HG03432 (cell line): Measurements from ENCODE around the gene NUP85.
"Not testable (repeated sequence)": the region's sequence is repeated elsewhere in the genome, so short reads cannot be mapped to it uniquely, and the experiment has no call there.

Experiments used
- ATAC-seq: cut with Tn5 transposase; IDR thresholded peaks from one replicate; pipeline ENCODE4 v1.9.1; 2021; ENCODE audit warnings: mild to moderate bottlenecking, moderate library complexity; ENCODE audit not compliant: unreplicated experiment

The NUP85 gene

DNA sequence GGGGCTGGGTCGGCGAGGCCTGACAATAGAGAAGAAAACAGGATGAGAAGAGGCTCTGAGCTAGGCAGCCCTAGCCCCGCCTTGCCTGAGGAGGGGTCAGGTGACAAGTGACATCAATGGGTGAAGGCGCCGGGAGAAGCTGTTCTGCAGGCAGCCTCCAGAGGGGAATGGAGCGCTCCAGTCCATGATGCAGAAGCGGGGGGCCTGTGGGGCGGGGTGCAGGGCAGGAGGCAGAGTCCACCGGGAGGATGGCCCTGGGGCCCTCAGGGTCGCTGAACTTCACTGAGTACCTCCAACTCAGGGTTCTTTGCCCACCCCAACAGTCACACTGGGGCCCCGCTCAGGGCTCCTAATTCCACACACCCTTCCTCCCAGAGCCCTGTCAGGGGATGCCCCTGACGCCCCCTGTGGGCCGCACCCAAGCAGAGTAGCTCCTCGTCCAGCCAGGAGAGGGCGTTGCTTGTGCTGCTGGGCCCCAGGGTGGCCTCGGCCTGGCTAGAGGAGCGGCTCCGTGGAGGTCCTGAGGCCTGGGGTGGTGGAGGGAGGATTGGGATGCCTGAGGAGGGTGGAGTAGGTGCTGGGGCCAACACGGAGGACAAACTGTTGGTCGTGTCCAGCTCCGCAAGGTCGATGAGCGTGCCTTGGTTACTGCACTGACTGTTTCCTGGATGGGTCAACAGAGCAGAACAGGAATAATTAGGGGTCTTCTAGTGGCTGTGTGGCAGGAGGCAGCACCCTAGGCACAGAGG lies 35.1 kb downstream of the NUP85 start:
- ATAC-seq: no peak

DNA sequence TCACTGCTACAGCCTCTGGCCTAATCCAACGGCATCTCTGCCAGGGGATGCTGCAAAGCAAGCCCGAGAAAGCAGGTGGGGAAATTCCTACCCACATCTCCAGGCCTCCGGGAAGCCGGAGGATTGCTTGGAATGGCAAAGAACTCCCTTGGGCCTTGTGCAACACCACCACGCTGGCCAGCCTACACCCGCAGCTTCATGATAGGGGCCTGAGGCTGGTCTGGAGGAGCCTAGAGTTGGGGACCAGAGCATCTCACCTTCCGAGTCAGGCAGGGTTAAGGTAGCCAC lies 35.6 kb downstream of the NUP85 start:
- ATAC-seq: no peak

DNA sequence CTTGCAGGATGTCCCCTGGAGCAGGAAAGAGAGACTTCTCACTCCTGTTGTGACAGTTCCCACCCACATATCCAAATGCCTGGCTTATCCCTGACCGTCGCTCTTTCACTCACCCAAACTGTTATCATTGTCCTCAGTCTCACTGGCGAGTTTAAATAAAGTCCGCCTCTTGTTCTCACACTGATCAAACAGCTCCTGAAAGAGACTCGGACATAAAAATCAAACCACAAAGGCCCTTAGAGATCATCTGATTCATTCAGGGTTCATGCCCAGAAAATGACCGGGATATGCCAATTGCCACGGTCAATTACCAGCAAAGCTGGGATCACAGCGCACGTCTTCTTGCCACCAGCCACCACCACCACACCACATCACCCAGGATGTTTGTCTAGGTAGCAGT lies 36.0 kb downstream of the NUP85 start:
- no peak for ATAC-seq

DNA sequence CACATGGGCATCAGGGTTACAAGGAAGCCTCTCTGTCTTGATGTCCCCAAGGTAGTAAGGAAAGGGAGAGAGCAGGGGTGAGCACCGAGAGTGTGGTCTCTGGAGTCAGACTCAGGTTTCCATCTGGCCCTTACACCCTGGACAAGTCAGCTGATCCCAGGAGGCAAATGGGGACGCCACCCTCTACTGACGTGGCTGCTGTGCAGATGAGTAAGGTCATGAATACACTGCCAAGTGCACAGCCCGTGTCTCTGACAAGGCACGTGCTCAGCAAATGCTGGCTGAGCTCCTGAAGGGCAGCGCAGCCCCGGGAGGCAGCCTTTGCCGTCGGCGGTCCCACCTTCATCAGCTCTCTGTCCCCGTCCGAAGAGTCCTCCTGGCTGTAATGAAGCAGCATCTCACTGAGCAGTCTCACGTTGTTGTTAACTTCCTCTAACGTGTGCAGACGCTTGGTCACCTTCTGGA lies 36.5 kb downstream of the NUP85 start:
- no peak for ATAC-seq

DNA sequence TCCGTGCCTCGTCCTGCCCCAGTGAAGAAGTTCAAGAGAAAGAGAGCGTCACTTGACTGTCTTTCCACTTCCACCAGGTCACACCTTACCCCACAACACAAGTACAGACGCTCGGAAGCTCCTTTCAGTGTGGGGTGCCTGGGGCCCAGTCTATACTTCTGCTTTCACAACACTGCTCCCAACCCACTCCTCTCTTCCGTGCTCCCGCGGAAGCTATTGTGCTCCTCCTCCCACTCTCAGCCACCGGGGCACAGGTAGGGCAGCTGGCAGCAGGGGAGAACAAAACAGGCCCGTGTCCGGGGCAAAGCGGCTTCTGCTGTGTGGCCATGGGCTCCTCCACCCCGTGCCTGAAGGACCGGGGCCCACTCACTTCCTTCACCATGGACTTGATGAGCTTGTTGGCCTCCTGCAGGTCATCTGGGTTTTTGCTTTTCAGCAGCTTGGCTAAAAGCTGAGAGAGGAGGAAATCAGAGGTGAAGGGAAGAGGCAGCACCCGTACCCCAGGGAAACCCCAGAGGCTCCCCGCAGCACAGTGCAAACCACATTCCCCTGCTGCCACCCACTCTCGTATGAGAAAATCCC lies 37.1 kb downstream of the NUP85 start:
- ATAC-seq: no peak

DNA sequence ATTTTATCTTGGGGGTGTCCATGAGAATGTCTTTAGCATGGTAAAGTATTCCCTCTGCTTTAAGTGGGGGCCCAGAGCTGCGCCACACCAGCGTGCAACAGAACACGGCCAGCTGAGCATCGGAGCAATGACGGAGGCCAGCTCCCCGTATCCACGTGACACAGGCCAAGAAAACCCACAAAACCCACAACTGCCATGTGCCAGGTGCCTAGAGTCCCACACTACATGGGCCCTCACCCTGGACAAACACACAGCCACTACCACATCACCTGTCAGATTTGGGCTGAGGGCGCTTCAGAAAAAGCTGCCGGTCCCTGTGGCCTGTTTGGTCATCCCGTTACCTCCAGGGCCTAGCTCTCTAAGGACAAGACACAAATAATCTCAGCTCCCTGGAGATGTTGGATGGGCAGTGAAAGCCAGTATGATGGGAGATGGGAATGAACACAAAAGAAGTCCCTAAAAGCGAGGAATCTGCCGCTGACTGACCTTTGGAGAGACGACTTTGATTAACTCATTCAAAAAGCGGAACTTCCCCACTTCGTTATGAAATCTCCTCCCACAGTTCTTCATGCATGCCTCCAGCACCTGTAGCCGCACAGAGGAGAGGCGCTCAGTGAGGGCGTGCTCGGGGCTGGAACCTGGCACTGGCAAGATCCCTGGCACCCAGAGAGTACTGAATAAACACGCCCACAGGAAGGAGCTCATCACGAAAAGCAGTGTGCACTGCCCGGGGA lies 38.8 kb downstream of the NUP85 start:
- ATAC-seq: no peak

DNA sequence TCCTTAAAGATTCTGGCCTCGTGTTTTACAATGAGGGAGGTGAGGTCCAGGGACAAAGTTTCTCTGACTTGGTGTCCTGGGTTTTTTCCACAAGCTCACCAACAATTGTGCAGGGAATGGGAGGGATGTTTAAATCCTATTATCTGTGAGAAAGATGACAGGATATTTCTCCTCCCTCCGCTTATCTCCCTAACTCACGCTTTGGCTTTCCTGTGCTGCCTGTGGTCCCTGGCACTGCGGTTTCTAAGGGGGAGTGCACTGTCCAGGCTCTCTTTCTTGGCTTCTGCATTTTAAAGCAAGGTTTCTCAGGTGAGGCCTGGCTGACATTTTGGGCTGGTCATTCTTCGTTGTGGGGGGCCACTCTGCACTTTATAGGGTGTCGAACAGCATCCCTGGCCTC lies 39.5 kb downstream of the NUP85 start:
- no peak for ATAC-seq

DNA sequence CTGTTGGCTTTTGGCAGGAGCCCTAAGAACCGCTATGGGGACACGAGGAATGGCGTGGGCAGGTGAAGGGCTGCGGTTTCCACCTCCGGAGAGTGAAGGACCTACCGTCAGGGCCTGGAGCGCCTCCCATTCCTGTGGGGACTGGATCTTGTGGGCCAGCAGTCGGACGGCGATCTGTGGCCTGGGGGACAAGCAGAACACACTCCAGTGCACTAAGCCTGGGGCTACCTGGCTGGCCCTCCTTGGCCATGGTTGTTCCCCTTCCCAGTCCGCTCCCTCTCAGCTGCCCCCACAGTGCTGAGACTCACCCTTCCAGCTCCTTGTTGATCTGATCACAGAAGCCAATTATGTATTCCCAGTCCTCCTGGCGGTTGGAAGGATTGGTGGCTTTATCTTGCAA lies 40.9 kb downstream of the NUP85 start:
- ATAC-seq: no peak

DNA sequence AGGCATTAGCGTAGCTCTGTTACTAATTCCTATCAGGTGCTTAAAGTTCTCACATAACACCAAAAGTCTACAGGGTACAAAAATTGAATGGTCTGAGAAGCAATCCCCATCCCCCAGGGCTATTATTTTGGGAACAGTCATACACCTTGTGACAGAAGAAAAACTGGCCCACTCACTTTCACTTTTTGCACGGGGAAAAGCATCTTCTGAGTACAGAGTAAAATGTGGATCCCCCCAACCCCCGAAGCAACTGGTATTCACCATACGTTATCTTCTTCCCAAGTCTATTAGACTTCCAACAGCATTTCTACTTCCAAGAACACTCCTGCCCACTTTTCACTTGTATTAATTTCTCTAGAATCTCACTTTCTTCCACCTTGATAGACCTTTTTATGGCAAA lies 44.1 kb downstream of the NUP85 start:
- ATAC-seq: no peak

DNA sequence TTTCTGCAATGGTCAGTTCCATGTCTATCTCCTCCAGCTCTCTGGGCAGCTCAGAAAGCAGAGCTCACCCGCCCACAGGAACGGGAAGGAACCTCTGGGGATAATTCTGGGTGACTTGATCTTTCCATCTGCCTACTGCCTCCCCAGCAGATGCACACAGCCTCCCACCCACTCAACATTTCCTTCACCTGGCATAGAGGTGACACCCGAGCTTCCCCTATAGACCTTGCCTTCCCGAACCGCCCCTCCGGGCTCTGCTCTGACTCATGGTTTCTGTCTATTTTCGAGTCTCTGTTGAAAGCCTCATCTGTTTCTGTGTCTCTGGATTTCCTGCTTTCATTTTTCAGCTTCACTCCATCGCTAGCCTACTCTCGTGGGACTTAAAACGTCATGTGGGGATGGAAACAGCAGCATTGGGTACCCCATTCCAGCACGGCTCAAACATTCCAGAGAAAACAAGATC lies 44.6 kb downstream of the NUP85 start:
- ATAC-seq: peak; percentile 89

DNA sequence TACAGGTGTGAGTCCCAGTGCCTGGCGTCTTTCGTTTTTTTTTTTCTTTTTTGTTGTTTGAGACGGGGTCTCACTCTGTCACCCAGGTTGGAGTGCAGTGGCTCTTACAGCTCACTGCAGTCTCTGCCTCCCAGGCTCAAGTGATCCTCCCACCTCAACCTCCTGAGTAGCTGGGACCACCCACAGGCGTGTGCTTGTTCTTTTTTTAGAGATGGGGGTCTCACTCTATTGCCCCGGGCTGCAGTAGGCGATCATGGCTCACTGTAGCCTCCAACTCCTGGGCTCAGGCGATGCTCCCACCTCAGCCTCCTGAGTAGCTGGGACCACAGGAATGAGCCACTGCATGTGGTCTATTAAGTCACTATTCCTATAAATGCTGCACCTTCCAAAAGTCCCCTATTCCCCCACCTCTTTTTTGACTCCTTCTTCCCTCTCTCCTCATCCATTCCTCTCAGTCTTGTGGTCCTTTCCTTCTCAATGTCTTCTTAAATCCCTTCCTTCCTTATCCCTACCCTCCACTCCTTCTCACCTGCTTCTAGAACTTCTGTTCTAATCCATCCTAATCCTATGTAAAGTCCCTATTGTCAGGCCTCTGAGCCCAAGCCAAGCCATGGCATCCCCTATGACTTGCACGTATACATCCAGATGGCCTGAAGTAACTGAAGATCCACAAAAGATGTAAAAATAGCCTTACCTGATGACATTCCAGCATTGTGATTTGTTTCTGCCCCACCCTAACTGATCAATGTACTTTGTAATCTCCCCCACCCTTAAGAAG lies 46.7 kb downstream of the NUP85 start:
- no peak for ATAC-seq

DNA sequence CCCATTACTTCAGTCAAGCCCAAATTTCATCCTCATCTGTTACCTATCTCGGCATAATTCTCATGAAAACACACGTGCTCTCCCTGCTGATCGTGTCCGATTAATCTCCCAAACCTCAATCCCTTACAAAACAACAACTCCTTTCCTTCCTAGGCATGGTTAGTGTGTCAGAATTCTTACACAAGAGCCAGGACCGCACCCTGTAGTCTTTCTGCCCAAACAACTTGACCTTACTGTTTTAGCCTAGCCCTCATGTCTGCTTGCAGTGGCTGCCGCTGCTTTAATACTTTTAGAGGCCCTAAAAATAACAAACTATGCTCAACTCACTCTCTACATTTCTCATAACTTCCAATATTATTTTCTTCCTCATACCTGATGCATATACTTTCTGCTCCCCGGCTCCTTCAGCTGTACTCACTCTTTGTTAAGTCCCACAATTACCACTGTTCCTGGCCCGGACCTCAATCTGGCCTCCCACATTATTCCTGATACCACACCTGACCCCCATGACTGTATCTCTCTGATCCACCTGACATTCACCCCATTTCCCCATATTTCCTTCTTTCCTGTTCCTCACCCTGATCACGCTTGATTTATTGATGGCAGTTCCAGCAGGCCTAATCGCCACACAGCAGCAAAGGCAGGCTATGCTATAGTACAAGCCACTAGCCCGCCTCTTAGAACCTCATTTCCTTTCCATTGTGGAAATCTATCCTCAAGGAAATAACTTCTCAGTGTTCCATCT lies 50.6 kb downstream of the NUP85 start:
- not testable (repeated sequence) for ATAC-seq

DNA sequence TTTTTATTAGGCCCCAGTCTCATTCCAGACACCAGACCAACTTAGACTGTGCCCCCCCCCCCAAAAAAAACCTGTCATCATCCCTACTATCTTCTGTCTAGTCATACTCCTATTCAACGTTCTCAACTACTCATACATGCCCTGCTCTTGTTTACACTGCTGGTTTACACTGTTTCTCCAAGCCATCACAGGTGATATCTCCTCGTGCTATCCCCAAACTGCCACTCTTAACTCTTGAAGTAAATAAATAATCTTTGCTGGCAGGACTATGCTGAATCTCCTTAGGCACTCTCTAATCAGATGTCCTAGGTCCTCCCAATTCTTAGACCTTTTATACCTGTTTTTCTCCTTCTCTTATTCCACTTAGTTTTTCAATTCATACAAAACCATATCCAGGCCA lies 51.7 kb downstream of the NUP85 start:
- not testable (repeated sequence) for ATAC-seq

DNA sequence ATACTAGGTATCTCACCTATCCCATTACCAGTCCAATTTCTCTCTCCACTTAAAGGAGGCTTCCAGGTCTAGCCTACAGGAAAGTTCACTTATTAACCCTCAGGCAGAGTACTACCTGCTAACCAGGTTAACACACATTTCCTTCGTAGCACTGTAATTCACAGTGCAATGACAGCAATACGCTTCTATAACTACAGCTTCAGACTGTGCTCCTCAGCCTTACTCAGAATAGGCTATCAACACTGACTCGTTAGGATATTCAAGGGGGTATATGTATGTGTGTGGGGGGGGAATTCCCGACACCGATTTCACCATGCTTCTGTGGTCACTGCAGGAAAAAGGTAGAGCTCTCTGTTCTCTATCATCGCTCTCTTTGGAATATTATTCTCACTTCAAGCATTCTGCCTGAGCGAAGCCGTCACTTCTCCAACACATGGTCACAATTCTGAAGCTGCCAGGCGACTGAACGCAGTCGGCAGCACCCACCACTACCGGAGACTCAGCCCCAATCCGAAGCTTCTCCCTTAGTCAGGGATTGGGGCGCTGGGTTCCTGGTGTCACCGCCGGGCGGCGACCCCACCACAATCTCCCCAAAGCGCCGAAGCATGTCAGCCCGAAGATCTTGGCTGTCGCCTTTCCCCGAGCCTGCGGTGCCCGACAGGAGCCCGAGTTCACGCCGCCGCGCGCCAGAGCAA lies 55.3 kb downstream of the NUP85 start:
- ATAC-seq: peak; percentile 20

DNA sequence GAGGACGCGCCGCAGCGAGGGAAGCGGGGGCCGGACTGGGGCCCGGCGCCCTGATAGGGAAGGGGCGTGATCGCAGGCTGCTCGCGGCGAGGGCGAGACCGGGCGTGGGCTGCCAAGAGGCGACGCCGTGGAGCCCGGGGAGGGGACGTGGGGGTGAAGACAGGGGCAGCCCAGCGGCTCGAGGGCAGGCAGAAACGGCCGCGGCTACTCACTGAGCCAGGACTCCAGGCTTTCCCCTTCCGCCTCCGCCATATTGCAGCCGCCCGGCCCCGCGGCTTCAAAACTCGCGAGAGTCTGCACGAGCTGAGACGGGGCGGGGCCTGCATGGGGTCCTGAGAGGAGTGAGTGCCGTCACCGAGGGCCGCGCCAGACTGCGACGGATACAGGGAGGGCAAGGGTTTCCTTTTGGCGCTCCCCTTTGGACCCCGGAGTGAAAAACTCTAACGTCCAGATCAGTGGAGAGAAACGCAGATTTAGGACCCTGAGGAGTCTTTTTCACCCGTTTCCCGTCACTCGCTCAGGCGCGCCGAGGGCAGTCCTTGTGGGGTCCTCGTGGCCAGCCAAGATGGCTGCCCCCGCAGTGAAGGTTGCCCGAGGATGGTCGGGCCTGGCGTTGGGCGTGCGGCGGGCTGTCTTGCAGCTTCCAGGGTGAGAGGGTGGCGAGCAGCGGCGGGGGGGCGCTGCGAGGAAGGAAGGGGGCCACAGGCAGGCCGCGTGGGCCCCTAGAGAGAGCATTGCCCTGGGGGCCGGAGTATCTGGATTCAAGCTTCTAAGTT lies 56.0 kb downstream of the NUP85 start, which contains the start of the genes GGA3 and MRPS7:
Gene GGA3, minus strand, starts transcription at position 271 of the 776 bp plus-strand sequence. Its CDS starts 19 bp downstream, at position 252.
Gene MRPS7, plus strand, starts transcription at position 544 of the 776 bp plus-strand sequence. Its CDS starts 22 bp downstream, at position 566.
- ATAC-seq: peak; percentile 91

DNA sequence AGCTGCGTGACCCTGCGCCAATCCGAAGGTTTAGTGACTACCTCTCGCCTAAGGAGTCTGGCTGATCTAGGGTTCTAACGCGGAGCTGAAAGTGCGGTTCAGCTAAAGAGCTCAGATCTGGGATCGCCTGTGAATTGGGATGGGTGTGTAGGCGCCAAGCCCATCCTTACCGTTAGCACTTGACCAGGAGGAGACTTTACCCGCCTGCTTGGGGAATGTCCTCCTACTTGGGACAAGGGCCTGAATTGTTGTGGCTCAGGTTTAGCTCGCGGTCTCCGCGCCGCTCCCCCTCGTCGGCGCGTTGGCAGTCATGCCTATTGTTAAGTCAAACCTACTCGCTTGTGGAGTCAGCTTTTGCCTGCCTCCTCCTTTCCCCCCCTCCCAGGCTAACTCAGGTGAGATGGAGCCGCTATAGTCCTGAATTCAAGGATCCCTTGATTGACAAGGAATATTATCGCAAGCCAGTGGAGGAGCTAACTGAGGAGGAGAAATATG lies 56.7 kb downstream of the NUP85 start:
- ATAC-seq: no peak

DNA sequence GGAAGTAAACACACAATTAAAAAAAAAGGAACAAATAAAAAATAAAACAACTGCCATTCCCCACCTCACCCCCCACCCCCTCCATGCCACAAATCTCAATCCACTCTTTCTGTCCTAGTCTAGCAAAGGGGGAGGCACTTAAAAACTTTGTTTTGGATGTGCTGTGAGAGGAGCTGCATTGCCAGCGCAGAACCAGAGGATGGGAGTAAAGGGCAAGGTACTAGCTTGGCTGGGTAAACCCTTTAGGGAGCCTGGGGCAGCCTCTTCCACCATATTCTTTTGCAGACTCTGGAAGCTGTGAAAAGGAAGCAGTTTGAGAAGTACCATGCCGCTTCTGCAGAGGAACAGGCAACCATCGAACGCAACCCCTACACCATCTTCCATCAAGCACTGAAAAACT lies 57.6 kb downstream of the NUP85 start:
- no peak for ATAC-seq

DNA sequence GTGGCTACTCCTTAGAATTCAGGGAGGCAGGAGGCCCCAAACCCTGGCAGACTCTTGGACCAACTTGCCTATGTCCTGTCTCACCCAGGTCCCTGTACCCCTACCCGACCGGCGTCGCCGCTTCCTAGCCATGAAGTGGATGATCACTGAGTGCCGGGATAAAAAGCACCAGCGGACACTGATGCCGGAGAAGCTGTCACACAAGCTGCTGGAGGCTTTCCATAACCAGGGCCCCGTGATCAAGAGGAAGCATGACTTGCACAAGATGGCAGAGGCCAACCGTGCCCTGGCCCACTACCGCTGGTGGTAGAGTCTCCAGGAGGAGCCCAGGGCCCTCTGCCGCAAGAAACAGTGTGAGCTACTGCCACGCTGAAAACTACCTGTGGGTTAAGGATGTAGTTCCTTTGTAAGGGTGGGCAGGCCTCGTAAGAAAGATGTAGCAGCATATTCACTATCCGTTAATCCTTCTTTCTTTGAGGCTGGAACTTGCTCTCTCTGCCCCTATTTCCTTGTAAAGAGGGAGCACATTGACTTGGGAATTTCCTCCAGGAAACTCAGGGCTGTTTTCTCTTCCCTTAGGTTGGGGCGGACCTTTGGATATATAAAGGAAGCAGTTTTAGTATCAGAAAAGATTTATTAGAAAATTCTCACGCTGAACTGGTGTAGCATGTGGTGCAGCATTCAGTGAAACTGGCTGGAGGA lies 60.3 kb downstream of the NUP85 start:
- no peak for ATAC-seq
